GM12891 (cell line): ENCODE data around the gene BCL6B.

Experiments
- POLR2A ChIP-seq: IDR thresholded peaks from 2 replicates; pipeline ENCODE4 v1.6.1; 2011; ENCODE audit warnings: low read depth, low read length, control low read depth
- POLR2AphosphoS5 ChIP-seq: IDR thresholded peaks from 2 replicates; pipeline ENCODE4 v1.6.1; 2011; ENCODE audit warnings: low read depth, low read length, control low read depth
- SPI1 ChIP-seq: IDR thresholded peaks from 2 replicates; pipeline ENCODE4 v1.6.1; 2011; ENCODE audit warnings: low read depth, low read length, control low read depth

DNA sequence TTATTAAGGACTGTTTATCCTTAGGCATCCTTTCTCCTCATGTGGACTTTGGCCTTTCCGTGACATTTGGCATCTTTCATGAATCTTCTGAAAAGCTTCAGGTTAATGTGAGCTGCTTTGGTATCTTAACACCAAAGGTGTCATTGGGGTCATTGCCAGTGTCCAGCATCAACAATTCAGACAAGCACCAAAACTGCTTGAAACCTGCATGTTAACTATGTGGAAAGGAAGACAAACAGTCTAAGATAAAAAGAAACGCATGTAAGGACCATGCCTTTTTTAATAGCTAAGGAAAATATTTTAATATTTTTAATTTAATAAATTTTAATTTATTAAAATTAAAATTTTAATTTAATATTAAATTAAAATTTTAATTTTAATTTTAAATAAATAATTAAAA is 19.1 kb upstream of the BCL6B start:
- TF ChIP-seq POLR2A (no peak), POLR2AphosphoS5 (no peak), SPI1 (no peak)
